GM20000 (cell line): ENCODE results near the gene VPS37D.
"Not testable (repeated sequence)": the region's sequence is repeated elsewhere in the genome, so short reads cannot be mapped to it uniquely, and the experiment has no call there.

Source experiments
- DNase-seq: peaks from one replicate; pipeline ENCODE4 v3.0.0; 2012; ENCODE audit warnings: low spot score
- TF ChIP-seq, protein P1 (sequence below): IDR thresholded peaks from 2 replicates; pipeline ENCODE4 v1.5.1; 2012; ENCODE audit warnings: mild to moderate bottlenecking, control low read depth; ENCODE audit errors: extremely low read depth, missing control alignments

The VPS37D gene

DNA sequence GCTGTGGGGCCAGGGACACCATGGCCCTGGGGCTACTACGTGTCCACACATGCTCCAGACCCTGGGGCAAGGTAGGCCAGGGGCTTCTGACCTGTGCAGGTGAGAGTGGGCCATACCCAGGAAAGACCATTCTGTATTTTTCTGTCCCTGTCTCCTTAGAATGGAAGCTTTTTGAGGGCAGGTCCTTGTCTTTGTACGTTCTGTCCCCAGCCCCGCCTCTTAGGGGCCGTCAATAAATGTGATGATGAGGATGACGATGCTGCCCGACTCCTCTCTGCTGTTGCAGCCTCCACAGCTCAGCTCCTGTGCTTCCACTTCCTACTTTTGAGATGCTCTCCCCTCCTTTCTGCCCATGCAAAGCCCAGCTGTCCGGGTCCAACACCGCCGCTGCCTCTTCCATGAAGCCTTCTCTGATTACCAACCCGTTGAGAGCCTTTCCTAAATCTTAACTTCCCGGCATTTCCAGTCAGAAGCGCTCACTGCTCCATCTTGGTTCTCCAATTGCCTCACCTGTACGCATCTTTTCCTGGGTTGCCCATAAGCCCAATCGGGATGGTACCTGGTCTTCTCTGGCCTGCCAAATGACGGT is 4.3 kb downstream of the VPS37D start:
- DNase-seq = no peak
- TF ChIP-seq, protein P1, sequence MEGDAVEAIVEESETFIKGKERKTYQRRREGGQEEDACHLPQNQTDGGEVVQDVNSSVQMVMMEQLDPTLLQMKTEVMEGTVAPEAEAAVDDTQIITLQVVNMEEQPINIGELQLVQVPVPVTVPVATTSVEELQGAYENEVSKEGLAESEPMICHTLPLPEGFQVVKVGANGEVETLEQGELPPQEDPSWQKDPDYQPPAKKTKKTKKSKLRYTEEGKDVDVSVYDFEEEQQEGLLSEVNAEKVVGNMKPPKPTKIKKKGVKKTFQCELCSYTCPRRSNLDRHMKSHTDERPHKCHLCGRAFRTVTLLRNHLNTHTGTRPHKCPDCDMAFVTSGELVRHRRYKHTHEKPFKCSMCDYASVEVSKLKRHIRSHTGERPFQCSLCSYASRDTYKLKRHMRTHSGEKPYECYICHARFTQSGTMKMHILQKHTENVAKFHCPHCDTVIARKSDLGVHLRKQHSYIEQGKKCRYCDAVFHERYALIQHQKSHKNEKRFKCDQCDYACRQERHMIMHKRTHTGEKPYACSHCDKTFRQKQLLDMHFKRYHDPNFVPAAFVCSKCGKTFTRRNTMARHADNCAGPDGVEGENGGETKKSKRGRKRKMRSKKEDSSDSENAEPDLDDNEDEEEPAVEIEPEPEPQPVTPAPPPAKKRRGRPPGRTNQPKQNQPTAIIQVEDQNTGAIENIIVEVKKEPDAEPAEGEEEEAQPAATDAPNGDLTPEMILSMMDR = no peak

DNA sequence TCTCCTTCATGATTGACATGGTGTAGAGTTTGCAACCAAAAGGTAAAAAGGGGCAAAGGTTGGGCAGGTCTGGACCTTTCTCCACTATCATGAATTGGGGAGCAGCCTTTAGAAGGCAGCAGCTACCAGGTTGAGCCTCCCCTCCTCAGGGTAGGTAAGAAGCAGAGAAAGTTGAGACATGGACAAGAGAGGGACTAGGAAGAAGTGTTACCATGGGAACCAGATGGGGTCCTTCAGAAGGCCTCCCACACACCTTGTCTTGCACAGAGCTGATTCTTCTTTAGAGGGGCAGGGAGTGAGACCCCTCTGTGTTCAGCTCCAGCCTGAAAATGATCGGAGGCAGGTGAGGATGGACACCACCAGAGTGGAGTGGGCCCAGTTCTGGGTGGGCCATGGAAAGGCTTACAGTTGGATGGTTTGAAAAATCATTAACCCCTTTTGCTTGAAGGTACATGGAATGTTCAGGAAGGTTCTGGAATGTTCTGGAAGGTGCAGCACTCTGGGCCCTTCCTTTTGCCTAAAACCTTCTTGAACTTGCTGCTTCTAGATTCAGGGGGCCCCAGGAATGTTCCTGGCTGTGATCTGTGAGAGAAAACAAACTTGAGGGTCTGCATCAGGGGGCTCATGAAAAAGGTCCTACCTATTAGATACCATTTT is 7.0 kb downstream of the VPS37D start:
- DNase-seq = no peak
- TF ChIP-seq, protein P1 = no peak

DNA sequence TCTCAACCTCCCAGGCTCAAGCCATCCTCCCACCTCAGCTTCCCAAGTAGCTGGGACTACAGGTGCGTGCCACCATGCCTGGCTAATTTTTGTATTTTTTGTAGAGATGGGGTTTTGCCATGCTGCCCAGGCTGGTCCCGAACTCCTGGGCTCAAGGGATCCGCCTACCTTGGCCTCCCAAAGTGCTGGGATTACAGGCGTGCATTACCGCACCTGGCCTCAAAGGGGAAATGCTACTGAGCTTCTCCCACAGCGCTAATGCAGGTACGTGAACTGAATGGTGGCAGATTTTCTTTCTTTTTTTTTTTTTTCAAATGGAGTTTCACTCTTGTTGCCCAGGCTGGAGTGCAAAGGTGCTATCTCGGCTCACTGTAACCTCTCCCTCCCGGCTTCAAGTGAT is 8.4 kb downstream of the VPS37D start:
- DNase-seq = not testable (repeated sequence)

DNA sequence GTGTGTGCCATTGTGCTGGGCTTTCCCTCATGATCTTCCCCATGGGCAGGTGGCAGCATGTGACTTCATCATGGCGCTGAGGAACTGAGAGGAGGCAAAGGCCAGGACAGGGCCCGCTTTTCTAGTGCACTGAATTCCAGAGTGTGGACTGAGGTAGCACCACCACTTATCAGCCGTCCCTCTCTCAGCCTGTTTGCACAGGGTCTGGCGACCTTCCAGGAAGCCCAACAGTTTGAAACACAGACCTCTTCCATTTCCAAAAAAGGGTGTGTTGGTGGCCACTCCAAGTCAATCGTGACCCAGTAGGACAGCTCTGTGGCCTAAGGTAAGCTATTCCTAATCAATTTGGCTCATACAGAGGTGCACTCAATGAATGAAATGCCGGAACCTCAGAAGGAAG is 11.2 kb downstream of the VPS37D start:
- TF ChIP-seq, protein P1 = no peak
- DNase-seq = no peak

DNA sequence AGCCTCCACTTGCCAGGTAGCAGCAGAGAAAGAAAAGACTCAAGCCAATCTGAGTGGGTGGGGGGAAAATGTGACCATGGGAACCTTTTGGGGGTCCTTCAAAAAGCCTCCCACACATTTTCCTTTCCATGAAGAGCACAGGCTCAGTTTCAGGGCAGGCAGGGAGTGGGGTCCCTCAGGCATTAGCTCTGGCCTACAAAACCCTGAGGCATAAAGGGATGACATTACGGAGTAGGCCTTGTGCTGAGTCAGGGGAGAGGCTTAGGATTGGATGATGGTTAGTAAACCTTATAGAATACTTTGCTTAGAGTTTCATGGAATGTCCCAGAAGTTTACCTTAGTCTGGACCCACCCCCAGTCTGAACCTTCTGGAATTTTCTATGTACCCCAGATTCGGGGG is 12.1 kb downstream of the VPS37D start:
- TF ChIP-seq, protein P1 = no peak
- DNase-seq = no peak

DNA sequence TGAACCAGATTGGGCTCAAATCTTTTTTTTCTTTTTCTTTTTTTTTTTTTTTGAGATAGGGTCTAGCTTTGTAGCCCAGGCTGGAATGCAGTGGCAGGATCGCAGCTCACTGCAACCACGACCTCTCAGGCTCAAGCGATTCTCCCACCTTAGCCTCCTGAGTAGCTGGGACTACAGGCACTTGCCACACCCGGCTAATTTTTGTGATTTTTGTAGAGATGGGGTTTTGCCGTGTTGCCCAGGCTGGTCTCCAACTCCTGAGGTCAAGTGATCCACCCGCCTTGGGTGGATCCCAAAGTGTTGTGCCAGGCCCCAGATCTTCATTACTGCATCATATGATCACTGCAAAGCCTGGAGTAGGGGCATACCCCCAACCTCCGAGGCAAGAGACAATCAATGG is 12.9 kb downstream of the VPS37D start:
- DNase-seq = no peak
- TF ChIP-seq, protein P1 = no peak

DNA sequence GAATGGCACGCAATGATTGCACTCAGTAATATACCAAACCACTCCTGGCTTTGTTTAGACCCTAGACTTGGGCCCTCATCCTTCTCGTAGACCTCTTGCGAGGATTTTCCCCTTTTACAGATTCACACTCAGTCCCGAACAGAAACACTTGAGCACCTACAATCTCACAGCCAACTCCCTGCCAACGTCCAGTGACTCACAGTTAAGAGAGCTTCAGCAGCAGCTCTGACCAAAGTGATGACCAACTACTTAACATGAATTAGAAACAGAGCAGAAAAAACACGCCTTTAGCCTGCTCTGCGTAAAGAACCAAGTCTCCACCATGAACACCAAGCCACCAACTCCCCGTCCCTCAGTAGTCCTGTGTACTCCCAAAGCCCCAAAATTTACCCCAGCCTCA is 13.4 kb downstream of the VPS37D start:
- DNase-seq = no peak
- TF ChIP-seq, protein P1 = no peak

DNA sequence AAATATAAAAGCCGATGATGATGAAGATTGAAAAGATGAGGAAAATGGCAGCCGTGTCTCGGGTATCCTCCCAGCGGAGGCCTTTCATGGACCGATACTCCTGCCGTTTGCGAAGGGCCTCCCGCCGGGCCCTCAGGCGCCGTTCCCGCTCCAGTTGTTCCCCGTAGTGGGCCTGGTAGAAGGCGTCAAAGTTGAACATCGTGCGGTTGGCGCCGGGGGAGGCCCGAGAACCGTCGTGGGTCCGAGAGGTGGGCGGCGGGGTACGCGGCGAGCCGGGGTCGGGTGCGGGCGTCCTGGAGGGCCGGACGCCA is 15.1 kb downstream of the VPS37D start:
- TF ChIP-seq, protein P1 = no peak
- DNase-seq = no peak
